Neuronal stem cell (in vitro differentiated cells): ENCODE data around the gene SEPTIN3.

Experiments used
- DNase-seq: peaks from one replicate; pipeline ENCODE4 v3.0.0-alpha.2; 2013; ENCODE audit warnings: low spot score
- H2AFZ ChIP-seq: one replicate; pipeline ENCODE4 v1.6.1; 2013; ENCODE audit warnings: mild to moderate bottlenecking, low read length, inconsistent platforms
- H2AK5ac ChIP-seq: 2 replicates; pipeline ENCODE4 v1.6.1; 2013; ENCODE audit warnings: low read depth, mild to moderate bottlenecking, inconsistent platforms, low read length, moderate library complexity, mixed read lengths
- H2BK120ac ChIP-seq: 2 replicates; pipeline ENCODE4 v1.6.1; 2013; ENCODE audit warnings: low read depth, mild to moderate bottlenecking, inconsistent platforms, low read length, moderate library complexity, mixed read lengths
- H2BK12ac ChIP-seq: one replicate; pipeline ENCODE4 v1.6.1; 2013; ENCODE audit warnings: low read length, inconsistent platforms
- H2BK15ac ChIP-seq: 2 replicates; pipeline ENCODE4 v1.6.1; 2013; ENCODE audit warnings: mild to moderate bottlenecking, low read length, inconsistent platforms, mixed read lengths
- H2BK5ac ChIP-seq: one replicate; pipeline ENCODE4 v1.6.1; 2013; ENCODE audit warnings: inconsistent platforms, mild to moderate bottlenecking, low read length, moderate library complexity
- H3K14ac ChIP-seq: one replicate; pipeline ENCODE4 v1.6.1; 2013; ENCODE audit warnings: low read length, inconsistent platforms
- H3K18ac ChIP-seq: 2 replicates; pipeline ENCODE4 v1.6.1; 2013; ENCODE audit warnings: low read length, inconsistent platforms
- H3K23ac ChIP-seq: 2 replicates; pipeline ENCODE4 v1.6.1; 2013; ENCODE audit warnings: low read depth, mild to moderate bottlenecking, mixed read lengths, low read length, inconsistent platforms; ENCODE audit not compliant: poor library complexity
- H3K27ac ChIP-seq: replicated peaks from 3 replicates; pipeline ENCODE4 v1.5.1; 2013; ENCODE audit warnings: low read length, inconsistent platforms
- H3K27me3 ChIP-seq, 3 experiments: 2 replicates each; pipeline ENCODE4 v1.6.1; 2013; ENCODE audit warnings: low read length in 3 of 3, mild to moderate bottlenecking in 2 of 3, inconsistent platforms in 1 of 3, low read depth in 1 of 3, mixed read lengths in 1 of 3, moderate library complexity in 1 of 3; ENCODE audit not compliant: control insufficient read depth in 3 of 3, insufficient read depth in 3 of 3
- H3K36me3 ChIP-seq, 2 donors: replicated peaks in 1 of 2; 2 replicates each; pipeline ENCODE4 v1.6.1; 2013; ENCODE audit warnings: low read length in 2 of 2; ENCODE audit not compliant: control insufficient read depth in 2 of 2, insufficient read depth in 2 of 2
- H3K4ac ChIP-seq: 2 replicates; pipeline ENCODE4 v1.6.1; 2013; ENCODE audit warnings: inconsistent platforms, mild to moderate bottlenecking, low read length, moderate library complexity
- H3K4me1 ChIP-seq, 2 donors: 1 replicate in 1 of 2; 2 replicates in 1 of 2; pipeline ENCODE4 v1.6.1; 2013; ENCODE audit warnings: low read length in 2 of 2, low read depth in 1 of 2; ENCODE audit not compliant: control insufficient read depth in 2 of 2, insufficient read depth in 1 of 2
- H3K4me2 ChIP-seq: one replicate; pipeline ENCODE4 v1.6.1; 2013; ENCODE audit warnings: mild to moderate bottlenecking, low read length, inconsistent platforms; ENCODE audit not compliant: insufficient read depth, poor library complexity, severe bottlenecking
- H3K4me3 ChIP-seq, 2 donors: 2 replicates each; pipeline ENCODE4 v1.5.1; 2013; ENCODE audit warnings: low read length in 2 of 2, mild to moderate bottlenecking in 2 of 2, inconsistent platforms in 1 of 2, moderate library complexity in 1 of 2
- H3K79me1 ChIP-seq: one replicate; pipeline ENCODE4 v1.6.1; 2013; ENCODE audit warnings: low read depth, mild to moderate bottlenecking, inconsistent platforms, low read length, moderate library complexity
- H3K9ac ChIP-seq: one replicate; pipeline ENCODE4 v1.6.1; 2013; ENCODE audit warnings: mild to moderate bottlenecking, low read depth, low read length, inconsistent platforms; ENCODE audit not compliant: poor library complexity
- H3K9me3 ChIP-seq, 2 donors: replicated peaks in 1 of 2; 2 replicates each; pipeline versions ENCODE3 to v1.6.1; 2013; ENCODE audit warnings: low read length in 2 of 2, mild to moderate bottlenecking in 2 of 2, inconsistent platforms in 1 of 2, low read depth in 1 of 2, mixed read lengths in 1 of 2, moderate library complexity in 1 of 2; ENCODE audit not compliant: control insufficient read depth in 2 of 2, insufficient read depth in 1 of 2
- H4K8ac ChIP-seq: one replicate; pipeline ENCODE4 v1.6.1; 2013; ENCODE audit warnings: low read depth, mild to moderate bottlenecking, inconsistent platforms, low read length, moderate library complexity
- H4K91ac ChIP-seq: one replicate; pipeline ENCODE4 v1.6.1; 2013; ENCODE audit warnings: low read length, low read depth, mild to moderate bottlenecking, inconsistent platforms; ENCODE audit not compliant: poor library complexity
- whole genome bisulfite sequencing, 2 donors: extraction: QIAGEN DNeasy Blood & Tissue Kit; methylation state at CpG; one replicate each; pipeline ENCODE4 v1.1.7; 2013; ENCODE audit warnings: missing lambda C conversion rate in 2 of 2, mixed read lengths in 1 of 2; ENCODE audit not compliant: insufficient read length in 2 of 2, insufficient replicate concordance in 1 of 2; ENCODE audit errors: extremely low coverage in 2 of 2; 5-methylcytosine and 5-hydroxymethylcytosine counted together

Gene SEPTIN3

GRCh38 chr22:41933411-41934177 is 35.6 kb upstream of the SEPTIN3 start:
- Histone ChIP-seq H3K27ac (no peak overlapping the region), H3K4me1 (peaks cover 10 to 11% of the 10 kb centered on the region in 2 donors), H2BK5ac (peak overlapping the region; percentile 46), H3K4me3 (peak overlapping the region in 1 of 2 donors; percentile 41), H2BK15ac (no peak overlapping the region), H3K9ac (peak overlapping the region; percentile 22), H4K8ac (peak overlapping the region; percentile 72), H2BK120ac (no peak overlapping the region), H3K79me1 (peaks cover 5% of the 10 kb centered on the region), H3K36me3 (peaks cover 13 to 50% of the 10 kb centered on the region in 2 donors), H3K4ac (no peak overlapping the region), H3K27me3 (no peaks in the 10 kb centered on the region), H3K14ac (no peak overlapping the region), H3K9me3 (no peaks in the 10 kb centered on the region), H2AK5ac (no peak overlapping the region), H3K23ac (no peak overlapping the region), H3K4me2 (no peak overlapping the region), H3K18ac (peak overlapping the region; percentile 71), H4K91ac (no peak overlapping the region), H2BK12ac (no peak overlapping the region), H2AFZ (no peak overlapping the region)
- DNase-seq: no peak
- WGBS, 2 donors: no CpG with 5 or more reads among the region's 16 CpGs

- Histone ChIP-seq H3K36me3 (peaks cover 22 to 59% of the 10 kb centered on the region in 2 donors), H4K8ac (no peak overlapping the region), H3K4ac (no peak overlapping the region), H3K23ac (no peak overlapping the region), H2AK5ac (no peak overlapping the region), H3K4me2 (no peak overlapping the region), H2AFZ (no peak overlapping the region), H3K18ac (no peak overlapping the region), H2BK5ac (peak overlapping the region; percentile 46), H3K79me1 (peaks cover 11% of the 10 kb centered on the region), H3K9ac (peak overlapping the region; percentile 22), H3K4me1 (peaks cover 2 to 3% of the 10 kb centered on the region in 2 donors), H3K9me3 (peaks cover 0 to 2% of the 10 kb centered on the region in 2 donors), H4K91ac (no peak overlapping the region), H3K4me3 (no peak overlapping the region), H3K27ac (no peak overlapping the region), H2BK120ac (no peak overlapping the region), H3K27me3 (no peaks in the 10 kb centered on the region), H3K14ac (no peak overlapping the region), H2BK15ac (peak overlapping the region; percentile 37), H2BK12ac (no peak overlapping the region)
- WGBS, 2 donors: no CpG with 5 or more reads among the region's 17 CpGs
- DNase-seq: no peak
Measured at GRCh38 chr22:41934284-41935014, 34.8 kb upstream of the SEPTIN3 start.

- no peak for DNase-seq
- H2BK12ac ChIP-seq: no peak overlapping the region
- H3K9me3 ChIP-seq: peaks cover 0 to 2% of the 10 kb centered on the region in 2 donors
- H2AFZ ChIP-seq: no peak overlapping the region
- no peak overlapping the region for H3K27ac ChIP-seq
- H3K4me3 ChIP-seq: no peak overlapping the region
- H3K36me3 ChIP-seq: peaks cover 22 to 63% of the 10 kb centered on the region in 2 donors
- H3K27me3 ChIP-seq: no peaks in the 10 kb centered on the region
- H3K79me1 ChIP-seq: peaks cover 11% of the 10 kb centered on the region
- no peak overlapping the region for H4K91ac ChIP-seq
- no peak overlapping the region for H2BK5ac ChIP-seq
- peak overlapping the region; percentile 37 for H2AK5ac ChIP-seq
- no peak overlapping the region for H4K8ac ChIP-seq
- H2BK120ac ChIP-seq: no peak overlapping the region
- H3K9ac ChIP-seq: no peak overlapping the region
- no peak overlapping the region for H3K23ac ChIP-seq
- H3K4me2 ChIP-seq: no peak overlapping the region
- no peak overlapping the region for H3K4ac ChIP-seq
- peak overlapping the region; percentile 48 for H3K18ac ChIP-seq
- H3K14ac ChIP-seq: no peak overlapping the region
- peaks cover 0 to 2% of the 10 kb centered on the region in 2 donors for H3K4me1 ChIP-seq
- peak overlapping the region; percentile 37 for H2BK15ac ChIP-seq
- WGBS, 2 donors: no CpG with 5 or more reads among the region's 4 CpGs
Measured at GRCh38 chr22:41935015-41935351, 34.3 kb upstream of the SEPTIN3 start.

- Histone ChIP-seq H2BK12ac (no peak overlapping the region), H2AFZ (no peak overlapping the region), H3K4me3 (no peak overlapping the region), H3K4me1 (peaks cover 0 to 2% of the 10 kb centered on the region in 2 donors), H2AK5ac (peak overlapping the region; percentile 37), H3K4ac (no peak overlapping the region), H3K79me1 (peaks cover 11% of the 10 kb centered on the region), H3K36me3 (peaks cover 22 to 68% of the 10 kb centered on the region in 2 donors), H3K4me2 (no peak overlapping the region), H3K23ac (no peak overlapping the region), H3K18ac (peak overlapping the region; percentile 48), H2BK5ac (no peak overlapping the region), H3K9me3 (peaks cover 0 to 2% of the 10 kb centered on the region in 2 donors), H3K14ac (no peak overlapping the region), H3K27me3 (no peaks in the 10 kb centered on the region), H2BK15ac (no peak overlapping the region), H3K27ac (no peak overlapping the region), H4K91ac (no peak overlapping the region), H4K8ac (no peak overlapping the region), H2BK120ac (no peak overlapping the region), H3K9ac (no peak overlapping the region)
- no CpG with 5 or more reads among the region's 9 CpGs for WGBS, 2 donors
- no peak for DNase-seq
Measured at GRCh38 chr22:41935509-41935908, 33.7 kb upstream of the SEPTIN3 start.
